Measurements from ENCODE around the gene COL15A1. TPM values are rescaled to one million over a fixed set of nuclear protein-coding genes. Genes with fewer than 3 reads are reported as not detected.
A peak's percentile ranks its signal among the peaks of the same experiment; 100 is the strongest.

COL15A1 gene
- total RNA-seq, 4 donors from 2014 or later = 8.0 to 15.2 (median 12.8) TPM

DNA sequence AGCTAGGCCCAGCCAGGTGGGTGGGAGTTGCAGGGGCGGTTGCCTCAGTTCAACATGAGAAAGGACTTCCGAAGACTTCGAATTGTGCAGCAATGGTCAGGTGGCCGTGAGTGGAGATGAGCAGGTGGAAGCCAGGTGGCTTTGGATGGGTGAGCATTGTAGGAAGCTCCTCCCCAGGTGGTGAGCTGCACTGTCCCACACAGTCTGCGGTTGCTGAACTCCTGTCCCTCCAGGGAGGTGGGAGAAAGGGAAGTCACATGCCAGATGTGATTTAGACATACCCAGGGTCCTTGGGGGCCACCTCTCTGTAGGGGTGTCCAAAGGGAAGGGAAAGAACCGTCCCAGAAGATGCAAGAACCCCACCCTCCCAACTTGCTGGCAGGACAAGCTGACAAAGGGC, 30.4 kb downstream of the COL15A1 start:
- DNase-seq = no peak
- no peaks in the 10 kb centered on the region for H3K9me3 ChIP-seq
- peaks cover 6 to 30% of the 10 kb centered on the region in 2 donors for H3K4me1 ChIP-seq
- no peaks in the 10 kb centered on the region for H3K36me3 ChIP-seq
- TF ChIP-seq CTCF (IDR thresholded peaks at IDR 0.05) (no peak), POLR2A (IDR thresholded peaks at IDR 0.05) (no peak)
- intact Hi-C loops (cut with DNase I) = no loop called here
- peak overlapping the region in 1 of 3 donors; percentile 52 for H3K27ac ChIP-seq
- no peak overlapping the region for H3K4me3 ChIP-seq (replicated peaks in 1 of 3)
- 86 to 90% methylated on average over 6 of the region's 6 CpGs for WGBS, 2 donors
- H3K27me3 ChIP-seq = no peaks in the 10 kb centered on the region

DNA sequence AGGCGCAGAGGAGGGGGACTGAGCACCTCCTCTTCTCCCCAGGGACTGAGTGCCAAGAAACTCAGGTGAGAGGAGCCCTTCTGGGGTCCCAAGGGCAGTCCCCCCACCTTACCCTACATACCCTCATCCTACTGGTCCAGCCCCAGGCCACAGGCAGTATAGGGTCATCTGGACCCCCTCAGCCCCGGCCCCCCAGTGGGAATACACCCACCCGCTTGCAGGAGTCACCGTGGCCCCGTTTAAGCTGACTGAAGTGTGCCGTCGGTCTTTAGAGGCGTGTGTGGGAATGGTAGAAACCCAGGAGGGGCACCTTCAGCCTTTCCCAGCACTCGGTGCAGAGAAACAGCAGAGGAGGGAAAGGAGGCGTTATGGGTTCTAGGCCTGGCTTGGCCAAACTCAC, 30.8 kb downstream of the COL15A1 start:
- intact Hi-C loops (cut with DNase I) = no loop called here
- 48 to 61% methylated on average over 8 to 10 of the region's 10 CpGs for WGBS, 2 donors
- Histone ChIP-seq H3K4me3 (replicated peaks in 1 of 3) (no peak overlapping the region), H3K27ac (peak overlapping the region in 1 of 3 donors; percentile 52), H3K36me3 (no peaks in the 10 kb centered on the region), H3K9me3 (no peaks in the 10 kb centered on the region), H3K27me3 (no peaks in the 10 kb centered on the region), H3K4me1 (peaks cover 6 to 30% of the 10 kb centered on the region in 2 donors)
- TF ChIP-seq CTCF (IDR thresholded peaks at IDR 0.05) (no peak), POLR2A (IDR thresholded peaks at IDR 0.05) (no peak)
- no peak for DNase-seq

GRCh38 chr9:98974994-98975712, 31.4 kb downstream of the COL15A1 start:
- DNase-seq = peak; percentile 86 to 89
- Histone ChIP-seq H3K27me3 (no peaks in the 10 kb centered on the region), H3K27ac (peak overlapping the region in 1 of 3 donors; percentile 52), H3K9me3 (no peaks in the 10 kb centered on the region), H3K4me1 (peaks cover 6 to 30% of the 10 kb centered on the region in 2 donors), H3K4me3 (replicated peaks in 1 of 3) (no peak overlapping the region), H3K36me3 (no peaks in the 10 kb centered on the region)
- 16 to 27% methylated on average over 20 to 31 of the region's 33 CpGs for WGBS, 2 donors
- TF ChIP-seq CTCF (IDR thresholded peaks at IDR 0.05) = peak; percentile 89 to 99 (median 96)
- no peak for TF ChIP-seq POLR2A (IDR thresholded peaks at IDR 0.05)
- intact Hi-C loops (cut with DNase I) = no loop called here

GRCh38 chr9:98975838-98976237, 32.1 kb downstream of the COL15A1 start:
- Histone ChIP-seq H3K27ac (peak overlapping the region in 1 of 3 donors; percentile 52), H3K27me3 (no peaks in the 10 kb centered on the region), H3K4me3 (replicated peaks in 1 of 3) (no peak overlapping the region), H3K9me3 (no peaks in the 10 kb centered on the region), H3K4me1 (peaks cover 6 to 30% of the 10 kb centered on the region in 2 donors), H3K36me3 (no peaks in the 10 kb centered on the region)
- intact Hi-C loops (cut with DNase I) = no loop called here
- no peak for DNase-seq
- TF ChIP-seq POLR2A (IDR thresholded peaks at IDR 0.05) (no peak), CTCF (IDR thresholded peaks at IDR 0.05) (no peak)
- WGBS, 2 donors = 84 to 89% methylated on average over 3 of the region's 3 CpGs

DNA sequence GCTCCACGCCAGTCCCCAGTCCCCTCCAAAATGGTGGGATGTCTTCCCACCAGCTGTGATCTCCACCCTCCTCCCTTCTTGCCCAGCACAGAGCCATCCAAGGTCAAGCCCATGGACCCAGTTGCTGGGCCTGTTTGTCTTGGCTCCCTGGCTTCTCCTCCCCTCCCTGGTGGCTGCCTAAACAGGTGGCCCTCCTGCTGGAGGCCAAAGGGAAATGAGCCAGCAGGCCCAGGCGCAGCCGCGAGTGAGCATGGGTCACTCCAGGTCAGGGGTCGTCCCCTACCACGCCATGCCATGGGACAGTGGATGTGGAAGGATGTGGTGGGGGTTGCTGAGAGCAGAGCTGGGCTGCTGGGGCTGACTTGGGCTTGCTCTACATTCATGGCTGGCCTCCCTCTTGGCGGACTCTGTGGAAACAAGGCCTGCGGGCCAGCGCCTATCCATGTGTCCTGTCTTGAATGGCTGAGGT, 33.6 kb downstream of the COL15A1 start:
- Histone ChIP-seq H3K36me3 (no peaks in the 10 kb centered on the region), H3K4me1 (peaks cover 6 to 30% of the 10 kb centered on the region in 2 donors), H3K27ac (peak overlapping the region in 2 of 3 donors; percentile 65 to 67), H3K4me3 (replicated peaks in 1 of 3) (no peak overlapping the region), H3K9me3 (no peaks in the 10 kb centered on the region), H3K27me3 (no peaks in the 10 kb centered on the region)
- intact Hi-C loops (cut with DNase I) = no loop called here
- WGBS, 2 donors = 78 to 79% methylated on average over 9 of the region's 9 CpGs
- no peak for DNase-seq
- TF ChIP-seq CTCF (IDR thresholded peaks at IDR 0.05) = no peak
- TF ChIP-seq POLR2A (IDR thresholded peaks at IDR 0.05) = no peak
